Ovary (tissue), 3 donors: ENCODE measurements around the gene EDAR.

Source experiments
- CTCF ChIP-seq, 3 donors: fragments of 450-650 bp in 2 of 3; fragments of 200-600 bp in 1 of 3; IDR thresholded peaks; one replicate each; pipeline versions ENCODE4 v1.5.1 to v1.8.0; 2016 to 2022; ENCODE audit warnings: antibody characterized with exemption in 3 of 3, mild to moderate bottlenecking in 1 of 3
- EP300 ChIP-seq: sonication (generic); formaldehyde crosslinking; IDR thresholded peaks from one replicate; pipeline ENCODE4 v1.6.1; 2017; ENCODE audit warnings: antibody characterized with exemption
- POLR2A ChIP-seq: fragments of 450-650 bp; IDR thresholded peaks from one replicate; pipeline ENCODE4 v1.6.1; 2017; ENCODE audit warnings: antibody characterized with exemption, mild to moderate bottlenecking, moderate library complexity
- donor health status: DM: no; HTN: no; CAD: no.

GRCh38 chr2:108950369-108951135, 38.5 kb downstream of the EDAR start:
- TF ChIP-seq CTCF (IDR thresholded peaks at IDR 0.05) (no peak), POLR2A (no peak), EP300 (no peak)
